ENCODE measurements around the gene FAM174B. TPM values are rescaled to one million over a fixed set of nuclear protein-coding genes. Genes with fewer than 3 reads are reported as not detected.

Gene FAM174B
- 0.25 and 0.66 TPM in 2 replicates for total RNA-seq (2012; rRNA removed)

GRCh38 chr15:92655178-92655995 lies at the start of gene FAM174B:
TSS of gene FAM174B (minus strand) at chr15:92655775.
- peaks cover 2% of the 10 kb centered on the region for H3K27me3 ChIP-seq (ENCODE audit: control insufficient read depth, insufficient read depth, low read length)
- H3K9ac ChIP-seq (ENCODE audit: low read depth, low read length): peak within 1 kb of the TSS; percentile 59
- H3K36me3 ChIP-seq (ENCODE audit: insufficient read depth, low read length): no peaks in the 10 kb centered on the region
- H3K4me1 ChIP-seq (ENCODE audit: control insufficient read depth, insufficient read depth, low read length): peaks cover 12% of the 10 kb centered on the region
- peak within 1 kb of the TSS; percentile 79 for H3K4me2 ChIP-seq (ENCODE audit: low read length)
- no peaks in the 10 kb centered on the region for H3K9me3 ChIP-seq (replicated peaks; ENCODE audit: low read length)
- peak within 1 kb of the TSS; percentile 72 for H3K4me3 ChIP-seq (ENCODE audit: low read length)

- Histone ChIP-seq H3K9me3 (replicated peaks; ENCODE audit: low read length) (no peaks in the 10 kb centered on the region), H3K36me3 (ENCODE audit: insufficient read depth, low read length) (no peaks in the 10 kb centered on the region), H3K4me2 (ENCODE audit: low read length) (no peak overlapping the region), H3K9ac (ENCODE audit: low read depth, low read length) (no peak overlapping the region), H3K4me1 (ENCODE audit: control insufficient read depth, insufficient read depth, low read length) (no peaks in the 10 kb centered on the region), H3K4me3 (ENCODE audit: low read length) (no peak overlapping the region), H3K27me3 (ENCODE audit: control insufficient read depth, insufficient read depth, low read length) (no peaks in the 10 kb centered on the region)
Observed at GRCh38 chr15:92696096-92696495, 40.5 kb upstream of the FAM174B start.

- H3K4me3 ChIP-seq (ENCODE audit: low read length): no peak overlapping the region
- no peaks in the 10 kb centered on the region for H3K27me3 ChIP-seq (ENCODE audit: control insufficient read depth, insufficient read depth, low read length)
- H3K4me2 ChIP-seq (ENCODE audit: low read length): no peak overlapping the region
- no peak overlapping the region for H3K9ac ChIP-seq (ENCODE audit: low read depth, low read length)
- no peaks in the 10 kb centered on the region for H3K9me3 ChIP-seq (replicated peaks; ENCODE audit: low read length)
- no peaks in the 10 kb centered on the region for H3K4me1 ChIP-seq (ENCODE audit: control insufficient read depth, insufficient read depth, low read length)
- no peaks in the 10 kb centered on the region for H3K36me3 ChIP-seq (ENCODE audit: insufficient read depth, low read length)
Observed at GRCh38 chr15:92693691-92694331, 38.2 kb upstream of the FAM174B start.

- Histone ChIP-seq H3K4me2 (ENCODE audit: low read length) (no peak overlapping the region), H3K9ac (ENCODE audit: low read depth, low read length) (no peak overlapping the region), H3K9me3 (replicated peaks; ENCODE audit: low read length) (no peaks in the 10 kb centered on the region), H3K36me3 (ENCODE audit: insufficient read depth, low read length) (no peaks in the 10 kb centered on the region), H3K27me3 (ENCODE audit: control insufficient read depth, insufficient read depth, low read length) (no peaks in the 10 kb centered on the region), H3K4me1 (ENCODE audit: control insufficient read depth, insufficient read depth, low read length) (no peaks in the 10 kb centered on the region), H3K4me3 (ENCODE audit: low read length) (no peak overlapping the region)
Observed at GRCh38 chr15:92690395-92690794, 34.8 kb upstream of the FAM174B start.

- no peak overlapping the region for H3K9ac ChIP-seq (ENCODE audit: low read depth, low read length)
- no peak overlapping the region for H3K4me2 ChIP-seq (ENCODE audit: low read length)
- H3K4me3 ChIP-seq (ENCODE audit: low read length): no peak overlapping the region
- H3K4me1 ChIP-seq (ENCODE audit: control insufficient read depth, insufficient read depth, low read length): peaks cover 5% of the 10 kb centered on the region
- no peaks in the 10 kb centered on the region for H3K27me3 ChIP-seq (ENCODE audit: control insufficient read depth, insufficient read depth, low read length)
- H3K9me3 ChIP-seq (replicated peaks; ENCODE audit: low read length): no peaks in the 10 kb centered on the region
- no peaks in the 10 kb centered on the region for H3K36me3 ChIP-seq (ENCODE audit: insufficient read depth, low read length)
Observed at GRCh38 chr15:92687746-92688145, 32.2 kb upstream of the FAM174B start.

- H3K27me3 ChIP-seq (ENCODE audit: control insufficient read depth, insufficient read depth, low read length): no peaks in the 10 kb centered on the region
- no peaks in the 10 kb centered on the region for H3K36me3 ChIP-seq (ENCODE audit: insufficient read depth, low read length)
- H3K4me3 ChIP-seq (ENCODE audit: low read length): no peak overlapping the region
- no peaks in the 10 kb centered on the region for H3K9me3 ChIP-seq (replicated peaks; ENCODE audit: low read length)
- no peak overlapping the region for H3K9ac ChIP-seq (ENCODE audit: low read depth, low read length)
- no peak overlapping the region for H3K4me2 ChIP-seq (ENCODE audit: low read length)
- H3K4me1 ChIP-seq (ENCODE audit: control insufficient read depth, insufficient read depth, low read length): peaks cover 5% of the 10 kb centered on the region
Observed at GRCh38 chr15:92687195-92687602, 31.6 kb upstream of the FAM174B start.

GRCh38 chr15:92683511-92683834 lies 27.9 kb upstream of the FAM174B start:
- Histone ChIP-seq H3K9me3 (replicated peaks; ENCODE audit: low read length) (no peaks in the 10 kb centered on the region), H3K4me2 (ENCODE audit: low read length) (no peak overlapping the region), H3K36me3 (ENCODE audit: insufficient read depth, low read length) (no peaks in the 10 kb centered on the region), H3K4me1 (ENCODE audit: control insufficient read depth, insufficient read depth, low read length) (peaks cover 11% of the 10 kb centered on the region), H3K9ac (ENCODE audit: low read depth, low read length) (no peak overlapping the region), H3K4me3 (ENCODE audit: low read length) (no peak overlapping the region), H3K27me3 (ENCODE audit: control insufficient read depth, insufficient read depth, low read length) (no peaks in the 10 kb centered on the region)

GRCh38 chr15:92682741-92683510 lies 27.4 kb upstream of the FAM174B start:
- no peaks in the 10 kb centered on the region for H3K9me3 ChIP-seq (replicated peaks; ENCODE audit: low read length)

GRCh38 chr15:92681141-92681631 lies 25.6 kb upstream of the FAM174B start:
- H3K4me3 ChIP-seq (ENCODE audit: low read length): no peak overlapping the region
- H3K27me3 ChIP-seq (ENCODE audit: control insufficient read depth, insufficient read depth, low read length): no peaks in the 10 kb centered on the region
- H3K4me2 ChIP-seq (ENCODE audit: low read length): peak overlapping the region; percentile 5
- H3K9ac ChIP-seq (ENCODE audit: low read depth, low read length): peak overlapping the region; percentile 2
- H3K4me1 ChIP-seq (ENCODE audit: control insufficient read depth, insufficient read depth, low read length): peaks cover 11% of the 10 kb centered on the region
- no peaks in the 10 kb centered on the region for H3K36me3 ChIP-seq (ENCODE audit: insufficient read depth, low read length)
- H3K9me3 ChIP-seq (replicated peaks; ENCODE audit: low read length): no peaks in the 10 kb centered on the region

More at GRCh38 chr15:92682741-92683510, 27.4 kb upstream of the FAM174B start:
- Histone ChIP-seq H3K9ac (ENCODE audit: low read depth, low read length) (no peak overlapping the region), H3K4me2 (ENCODE audit: low read length) (no peak overlapping the region), H3K27me3 (ENCODE audit: control insufficient read depth, insufficient read depth, low read length) (no peaks in the 10 kb centered on the region), H3K4me3 (ENCODE audit: low read length) (no peak overlapping the region), H3K36me3 (ENCODE audit: insufficient read depth, low read length) (no peaks in the 10 kb centered on the region), H3K4me1 (ENCODE audit: control insufficient read depth, insufficient read depth, low read length) (peaks cover 11% of the 10 kb centered on the region)

GRCh38 chr15:92677999-92678398 lies 22.4 kb upstream of the FAM174B start:
- H3K4me1 ChIP-seq (ENCODE audit: control insufficient read depth, insufficient read depth, low read length): peaks cover 8% of the 10 kb centered on the region
- no peaks in the 10 kb centered on the region for H3K36me3 ChIP-seq (ENCODE audit: insufficient read depth, low read length)
- H3K4me3 ChIP-seq (ENCODE audit: low read length): no peak overlapping the region
- no peak overlapping the region for H3K4me2 ChIP-seq (ENCODE audit: low read length)
- no peaks in the 10 kb centered on the region for H3K27me3 ChIP-seq (ENCODE audit: control insufficient read depth, insufficient read depth, low read length)
- H3K9me3 ChIP-seq (replicated peaks; ENCODE audit: low read length): no peaks in the 10 kb centered on the region
- H3K9ac ChIP-seq (ENCODE audit: low read depth, low read length): no peak overlapping the region

GRCh38 chr15:92676561-92676960 lies 21.0 kb upstream of the FAM174B start:
- Histone ChIP-seq H3K9me3 (replicated peaks; ENCODE audit: low read length) (no peaks in the 10 kb centered on the region), H3K4me3 (ENCODE audit: low read length) (no peak overlapping the region), H3K4me2 (ENCODE audit: low read length) (no peak overlapping the region), H3K9ac (ENCODE audit: low read depth, low read length) (no peak overlapping the region), H3K36me3 (ENCODE audit: insufficient read depth, low read length) (no peaks in the 10 kb centered on the region), H3K27me3 (ENCODE audit: control insufficient read depth, insufficient read depth, low read length) (no peaks in the 10 kb centered on the region), H3K4me1 (ENCODE audit: control insufficient read depth, insufficient read depth, low read length) (peaks cover 3% of the 10 kb centered on the region)
